HG03175 (cell line): Measurements from ENCODE around the gene PTOV1.
"Not testable (repeated sequence)": the region's sequence is repeated elsewhere in the genome, so short reads cannot be mapped to it uniquely, and the experiment has no call there.

ENCODE experiments used
- ATAC-seq: cut with Tn5 transposase; IDR thresholded peaks from one replicate; pipeline ENCODE4 v1.9.1; 2021; ENCODE audit warnings: mild to moderate bottlenecking, moderate library complexity; ENCODE audit not compliant: unreplicated experiment

Gene PTOV1

DNA sequence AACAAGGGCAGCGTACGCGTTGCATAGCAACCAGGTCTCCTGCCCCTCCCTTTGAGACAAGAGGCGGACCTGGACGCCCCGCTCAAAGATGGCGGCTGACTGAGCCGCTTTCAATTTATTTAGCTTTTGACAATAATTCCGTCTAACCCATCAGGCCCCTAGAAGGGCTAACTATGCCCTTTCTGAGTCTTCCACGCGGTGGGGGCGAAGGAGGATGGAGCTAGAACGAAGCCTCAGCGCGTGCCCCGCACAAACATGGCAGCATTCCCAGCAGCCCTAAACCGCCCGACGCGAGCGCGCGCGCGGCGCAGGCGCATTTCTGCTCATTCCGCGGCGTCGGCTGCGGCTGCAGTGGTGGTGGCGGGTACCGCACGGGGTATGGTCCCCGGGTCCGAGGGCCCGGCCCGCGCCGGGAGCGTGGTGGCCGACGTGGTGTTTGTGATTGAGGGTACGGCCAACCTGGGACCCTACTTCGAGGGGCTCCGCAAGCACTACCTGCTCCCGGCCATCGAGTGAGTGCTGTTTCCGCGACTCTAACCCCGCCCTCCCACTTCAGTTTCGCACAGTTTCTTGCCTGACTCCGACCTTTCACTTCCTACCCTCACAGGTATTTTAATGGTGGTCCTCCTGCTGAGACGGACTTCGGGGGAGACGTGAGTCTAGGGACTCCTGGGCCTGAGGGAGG is 32.9 kb upstream of the PTOV1 start, which contains the start of gene MED25:
MED25 (plus strand) TSS at position 326 of the 685 bp plus-strand sequence; CDS start at position 379, 53 bp downstream.
- ATAC-seq = peak; percentile 63

DNA sequence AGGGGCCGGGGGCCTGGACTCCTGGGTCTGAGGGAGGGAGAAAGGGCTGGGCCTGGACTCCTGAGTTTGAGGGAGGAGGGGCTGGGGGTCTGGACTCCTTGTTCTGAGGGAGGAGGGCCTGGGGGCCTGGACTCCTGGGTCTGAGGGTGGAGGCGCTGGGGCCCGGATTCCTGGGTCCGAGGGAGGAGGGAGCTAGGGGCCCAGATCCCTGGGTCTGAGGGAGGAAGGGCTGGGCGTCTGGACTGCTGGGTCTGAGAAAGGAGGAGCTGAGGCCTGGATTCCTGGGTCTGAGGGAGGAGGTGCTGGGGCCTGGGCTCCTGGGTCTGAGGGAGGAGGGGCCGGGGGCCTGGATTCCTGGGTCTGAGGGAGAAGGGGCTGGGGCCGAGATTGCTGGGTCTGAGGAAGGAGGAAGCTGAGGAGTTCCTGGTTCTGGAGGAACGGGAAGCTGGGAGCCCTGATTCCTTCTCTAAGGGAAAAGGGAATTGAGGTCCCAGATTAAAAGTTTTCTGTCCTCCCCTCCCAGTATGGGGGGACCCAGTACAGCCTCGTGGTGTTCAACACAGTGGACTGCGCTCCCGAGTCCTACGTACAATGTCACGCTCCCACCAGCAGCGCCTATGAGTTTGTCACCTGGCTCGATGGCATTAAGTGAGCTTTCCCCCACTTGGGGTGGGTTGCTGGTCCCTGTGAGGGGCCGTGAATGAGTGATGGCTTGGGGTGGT is 32.1 kb upstream of the PTOV1 start:
- no peak for ATAC-seq

DNA sequence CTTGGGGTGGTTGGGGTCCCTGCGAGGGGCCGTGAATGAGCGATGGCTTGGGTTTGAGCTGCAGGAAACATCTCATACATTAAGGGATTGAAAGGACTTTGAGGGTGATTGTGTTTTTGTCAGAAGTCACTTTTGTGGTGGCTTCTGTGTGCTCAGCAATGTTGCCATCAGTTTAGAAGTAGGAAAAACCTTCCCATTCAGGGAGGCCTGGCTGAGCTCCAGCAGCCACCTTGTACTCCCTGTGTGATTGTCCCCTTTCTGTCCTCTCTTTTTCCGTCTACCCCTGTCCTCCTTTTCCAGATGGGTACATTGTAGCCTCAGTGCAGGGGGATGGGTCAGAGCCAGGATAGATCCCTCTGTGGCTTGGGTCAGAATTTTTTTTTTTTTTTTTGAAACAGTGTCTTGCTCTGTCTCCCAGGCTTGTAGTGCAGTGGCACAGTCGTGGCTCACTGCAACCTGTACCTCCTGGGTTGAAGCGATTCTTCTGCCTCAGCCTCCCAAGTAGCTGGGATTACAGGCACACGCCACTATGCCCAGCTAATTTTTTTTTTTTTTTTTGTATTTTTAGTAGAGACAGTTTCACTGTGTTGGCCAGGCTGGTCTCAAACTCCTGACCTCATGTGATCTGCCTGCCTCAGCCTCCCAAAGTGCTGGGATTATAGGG is 31.4 kb upstream of the PTOV1 start:
- ATAC-seq = not testable (repeated sequence)

DNA sequence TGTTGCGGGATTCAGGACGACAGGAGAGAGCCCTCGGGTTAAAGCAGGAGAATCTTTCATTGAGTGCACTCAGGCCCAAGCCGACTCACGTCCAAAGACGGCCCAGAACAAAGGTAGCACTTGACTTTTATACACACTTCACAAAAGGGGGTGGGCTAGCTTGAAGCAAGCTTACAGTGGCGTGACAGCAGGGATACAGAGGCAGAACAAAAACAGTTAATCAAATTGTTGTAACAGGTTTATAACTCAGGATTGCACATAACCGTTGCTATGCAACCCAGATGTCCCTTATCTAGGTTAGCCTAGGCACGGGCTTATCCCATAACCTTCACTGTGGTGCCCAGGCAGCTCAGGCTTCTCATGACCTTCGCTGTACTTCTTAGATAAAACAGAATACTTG is 30.8 kb upstream of the PTOV1 start:
- ATAC-seq = no peak

DNA sequence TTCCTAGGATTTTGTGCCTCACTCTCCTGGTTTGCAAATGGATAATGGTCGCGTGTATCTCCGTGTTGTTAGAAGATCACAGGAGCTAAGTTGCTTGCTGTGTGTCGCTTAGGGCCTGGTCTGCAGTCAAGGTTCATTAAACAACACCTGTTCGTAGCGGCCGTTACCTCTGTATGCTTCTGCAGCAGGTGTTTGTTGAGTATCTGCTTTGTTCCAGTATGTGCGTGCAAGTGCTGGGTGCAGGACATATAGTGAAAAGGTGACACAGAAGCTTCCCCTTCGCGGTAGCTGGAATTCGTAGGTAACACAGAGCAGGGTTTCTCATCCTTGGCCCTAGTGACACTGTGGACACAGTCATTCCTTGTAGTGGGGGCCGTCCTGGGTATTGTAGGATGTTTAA is 27.5 kb upstream of the PTOV1 start:
- no peak for ATAC-seq

DNA sequence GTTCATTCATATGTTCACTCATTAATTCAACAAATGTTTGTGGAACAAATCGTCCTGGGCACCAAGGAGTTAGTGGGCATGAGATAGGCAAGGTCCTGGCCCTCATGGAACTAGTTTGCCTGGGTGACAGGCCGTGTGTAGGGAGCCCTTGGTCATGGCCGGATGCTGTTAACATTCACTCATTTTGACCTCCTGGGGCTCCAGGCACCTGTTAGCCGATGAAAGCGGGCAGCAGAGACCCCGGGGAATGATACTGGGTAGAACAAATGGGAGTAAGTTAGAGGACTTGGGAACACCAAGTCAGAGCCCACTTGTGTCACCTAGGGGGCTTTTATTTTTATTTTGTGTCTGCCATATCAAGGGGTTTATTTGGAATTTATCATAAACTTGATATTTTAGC is 26.3 kb upstream of the PTOV1 start:
- ATAC-seq = no peak

DNA sequence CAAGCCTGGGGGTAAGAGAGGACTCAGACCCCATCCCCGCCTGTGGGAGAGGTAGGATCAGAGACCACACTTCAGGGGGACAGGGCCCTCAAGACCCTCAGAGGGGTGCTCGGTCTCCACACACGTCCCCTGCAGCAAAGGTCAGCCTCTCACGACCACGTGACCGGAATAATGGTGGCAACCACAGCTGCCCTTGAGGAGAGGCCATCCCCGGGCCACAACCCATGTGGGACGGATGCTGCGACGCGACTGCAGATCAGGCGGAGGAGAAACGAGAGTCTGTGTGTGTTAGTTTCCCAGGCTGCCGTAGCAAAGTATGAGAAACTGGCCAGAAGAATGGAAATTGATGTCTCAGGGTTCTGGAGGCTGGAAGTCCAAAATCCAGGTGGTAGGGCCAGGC is 23.9 kb upstream of the PTOV1 start:
- no peak for ATAC-seq

DNA sequence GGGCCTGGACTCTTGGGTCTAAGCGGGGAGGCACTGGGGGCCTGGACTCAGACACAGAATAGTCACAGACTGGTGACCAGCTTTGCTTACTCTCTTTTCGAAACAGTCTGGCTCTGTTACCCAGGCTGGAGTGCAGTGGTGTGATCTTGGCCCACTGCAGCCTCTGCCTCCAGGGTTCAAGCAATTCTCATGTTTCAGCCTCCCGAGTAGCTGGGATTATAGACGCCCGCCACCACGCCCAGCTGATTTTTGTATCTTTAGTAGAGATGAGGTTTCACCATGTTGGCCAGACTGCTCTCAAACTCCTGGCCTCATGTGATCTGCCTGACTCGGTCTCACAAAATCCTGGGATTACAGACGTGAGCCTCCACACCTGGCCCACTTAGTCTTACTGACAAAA is 21.8 kb upstream of the PTOV1 start:
- ATAC-seq = no peak

DNA sequence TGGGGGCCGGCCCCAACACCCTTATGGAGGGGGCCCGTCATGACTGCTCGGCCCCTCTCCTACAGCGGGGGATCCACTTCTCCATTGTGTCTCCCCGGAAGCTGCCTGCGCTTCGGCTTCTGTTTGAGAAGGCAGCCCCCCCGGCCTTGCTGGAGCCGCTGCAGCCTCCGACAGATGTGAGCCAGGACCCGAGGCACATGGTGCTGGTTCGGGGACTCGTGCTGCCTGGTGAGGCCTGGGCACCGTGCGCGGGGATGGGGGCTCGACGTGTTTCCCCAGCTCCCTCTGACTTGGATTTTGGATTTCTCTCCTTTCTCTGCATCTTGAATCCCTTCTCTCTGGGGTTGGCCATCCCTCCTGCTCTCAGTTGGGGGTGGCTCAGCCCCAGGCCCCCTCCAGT is 21.2 kb upstream of the PTOV1 start:
- no peak for ATAC-seq

DNA sequence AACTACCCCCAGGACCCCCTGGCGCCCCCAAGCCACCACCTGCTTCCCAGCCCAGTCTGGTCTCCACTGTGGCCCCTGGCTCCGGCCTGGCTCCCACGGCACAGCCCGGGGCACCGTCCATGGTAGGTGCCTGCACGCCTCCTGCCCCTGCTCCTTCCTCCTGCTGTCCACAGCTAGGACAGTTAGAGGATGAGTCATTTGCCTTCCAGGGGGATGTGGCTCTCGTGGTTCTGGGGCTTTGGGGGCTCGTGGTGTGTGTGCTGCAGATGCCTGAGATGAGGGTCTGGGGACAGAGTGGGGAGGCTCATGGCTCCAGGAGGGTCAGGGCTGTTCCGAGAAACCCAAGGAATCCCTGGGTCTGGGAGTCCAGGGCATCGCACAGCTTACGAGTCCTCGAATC is 20.2 kb upstream of the PTOV1 start:
- ATAC-seq = no peak

DNA sequence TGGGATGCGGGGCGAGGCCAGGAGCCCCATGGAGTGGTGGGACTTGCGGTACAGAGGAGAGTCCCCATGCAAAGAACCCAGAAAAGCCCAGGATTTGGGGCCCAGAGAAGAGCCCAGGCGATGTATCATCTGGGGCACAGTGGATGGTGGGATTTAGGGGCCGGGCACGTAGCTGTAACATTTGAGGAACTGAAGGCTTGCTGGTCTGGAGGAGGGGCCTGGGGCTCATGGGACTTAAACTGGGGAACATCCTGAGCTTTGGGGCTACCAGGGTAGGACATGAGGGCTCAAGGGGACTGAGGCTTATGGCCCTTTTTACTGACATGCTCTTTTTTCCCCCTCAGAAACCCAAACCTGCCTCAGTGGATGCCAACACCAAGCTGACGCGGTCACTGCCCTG is 19.4 kb upstream of the PTOV1 start:
- ATAC-seq = no peak

DNA sequence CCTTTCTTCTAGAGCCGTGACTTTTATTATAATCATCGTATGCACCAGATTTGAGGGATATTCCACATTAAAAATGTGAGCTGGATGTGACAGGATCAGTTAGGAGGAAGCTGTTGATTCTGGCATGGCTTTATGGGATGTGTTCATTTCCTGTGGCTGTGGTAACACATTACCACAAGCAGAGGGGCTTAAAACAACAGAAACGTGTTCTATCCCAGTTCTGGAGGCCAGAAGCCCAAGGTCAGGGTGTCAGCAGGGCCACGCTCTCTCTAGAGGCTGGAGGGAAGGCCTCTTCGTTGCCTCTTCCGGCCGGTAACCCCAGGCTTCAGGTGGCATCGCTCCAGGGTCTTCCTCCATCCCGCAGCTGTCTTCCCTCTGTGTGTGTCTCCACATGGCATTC is 18.4 kb upstream of the PTOV1 start:
- ATAC-seq = no peak

DNA sequence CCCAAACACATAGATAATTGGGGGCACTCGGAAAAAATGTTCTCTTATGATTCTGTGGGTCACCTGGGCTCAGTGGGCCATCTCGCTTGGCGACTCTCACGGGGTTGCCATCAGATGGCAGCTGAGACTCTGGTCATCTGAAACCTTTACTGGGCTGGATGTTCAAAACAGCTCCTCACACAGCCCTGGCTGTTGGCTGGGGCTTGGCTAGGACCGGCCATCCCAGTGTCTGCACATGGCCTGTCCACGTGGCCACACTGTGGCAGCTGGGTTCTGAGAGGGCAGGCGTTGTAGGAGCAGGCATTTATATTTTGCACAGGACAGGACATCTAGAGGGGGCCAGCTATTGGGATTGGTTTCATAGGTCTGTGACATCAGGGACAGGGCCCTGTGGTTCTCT is 17.4 kb upstream of the PTOV1 start:
- no peak for ATAC-seq

DNA sequence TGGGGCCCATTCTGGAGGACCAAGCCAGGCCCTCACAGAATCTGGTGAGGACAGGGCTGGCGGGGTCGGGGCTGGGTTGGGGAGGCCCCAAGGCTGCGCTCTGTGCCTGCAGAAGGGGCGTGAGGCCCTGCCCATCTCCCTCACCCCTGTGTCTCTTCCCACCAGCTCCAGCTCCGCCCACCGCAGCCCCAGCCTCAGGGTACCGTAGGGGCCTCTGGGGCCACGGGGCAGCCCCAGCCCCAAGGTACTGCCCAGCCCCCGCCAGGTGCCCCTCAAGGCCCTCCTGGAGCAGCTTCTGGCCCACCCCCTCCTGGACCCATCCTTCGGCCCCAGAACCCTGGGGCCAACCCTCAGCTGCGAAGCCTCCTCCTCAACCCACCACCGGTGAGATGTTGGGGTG is 15.4 kb upstream of the PTOV1 start:
- no peak for ATAC-seq

DNA sequence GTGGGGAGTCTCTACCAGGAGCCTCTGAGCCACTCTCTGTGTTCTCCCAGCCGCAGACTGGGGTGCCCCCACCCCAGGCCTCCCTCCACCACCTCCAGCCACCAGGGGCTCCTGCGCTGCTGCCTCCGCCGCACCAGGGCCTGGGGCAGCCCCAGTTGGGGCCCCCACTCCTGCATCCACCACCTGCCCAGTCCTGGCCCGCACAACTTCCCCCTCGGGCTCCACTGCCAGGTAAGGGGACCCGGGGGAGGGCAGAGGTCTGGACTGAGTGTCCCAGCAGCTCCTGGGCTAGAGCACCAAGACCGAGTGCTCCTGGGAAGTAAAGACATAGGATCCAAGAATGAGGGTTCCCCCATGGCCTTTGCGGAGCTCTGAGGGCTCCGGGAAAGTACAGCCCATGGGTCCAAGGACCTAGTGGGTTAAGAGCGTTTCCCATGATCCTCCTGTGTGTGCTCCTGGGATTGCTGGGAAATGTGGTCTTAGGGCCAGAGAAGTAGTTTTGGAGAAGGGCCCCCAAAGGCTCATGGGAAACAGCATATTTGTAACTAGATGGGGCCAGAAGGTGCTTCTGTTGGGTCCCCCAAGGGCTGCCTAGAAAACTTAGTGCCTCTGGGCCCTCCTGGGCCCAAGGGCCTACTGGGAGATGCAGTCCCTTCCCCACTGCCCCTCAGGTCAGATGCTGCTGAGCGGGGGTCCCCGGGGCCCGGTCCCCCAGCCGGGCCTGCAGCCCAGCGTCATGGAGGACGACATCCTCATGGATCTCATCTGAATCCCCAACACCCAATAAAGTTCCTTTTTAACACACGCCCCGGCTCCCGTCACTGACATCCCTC is 14.6 kb upstream of the PTOV1 start:
- ATAC-seq = no peak

DNA sequence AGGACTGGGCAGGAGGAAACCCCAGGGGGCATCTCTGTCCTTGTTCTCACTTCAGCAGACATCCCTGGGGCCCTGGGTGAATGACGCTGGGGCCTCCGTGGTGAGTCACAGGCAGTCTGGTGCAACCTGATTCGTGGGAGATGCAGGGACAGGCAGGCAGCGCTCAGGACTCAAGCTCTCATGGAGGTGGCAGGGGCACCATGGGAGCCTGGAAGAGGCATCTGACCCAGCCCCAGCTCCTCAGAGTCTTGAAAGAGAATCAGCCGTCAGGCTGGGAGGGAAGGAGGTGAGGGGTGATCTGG is 14.0 kb upstream of the PTOV1 start:
- no peak for ATAC-seq

DNA sequence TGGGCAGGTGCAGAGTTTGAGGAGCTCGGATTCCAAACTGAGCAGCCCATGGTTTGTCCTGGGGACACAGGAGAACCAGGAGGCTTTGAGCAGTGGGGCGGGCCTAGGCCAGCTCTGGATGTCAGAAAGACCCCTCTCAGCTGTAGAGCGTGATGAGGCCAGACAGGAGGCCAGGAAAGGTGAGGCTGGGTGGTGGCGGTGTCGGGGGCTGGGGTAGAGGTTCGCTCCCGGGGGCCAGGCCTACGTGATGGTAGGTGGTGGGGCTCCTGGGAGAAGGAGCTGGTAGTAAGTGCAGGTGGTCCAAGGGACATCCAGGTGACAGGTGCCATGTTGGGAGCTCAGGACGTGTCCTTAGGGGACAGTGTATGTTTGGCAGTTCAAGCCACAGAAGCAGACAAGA is 13.5 kb upstream of the PTOV1 start:
- no peak for ATAC-seq

DNA sequence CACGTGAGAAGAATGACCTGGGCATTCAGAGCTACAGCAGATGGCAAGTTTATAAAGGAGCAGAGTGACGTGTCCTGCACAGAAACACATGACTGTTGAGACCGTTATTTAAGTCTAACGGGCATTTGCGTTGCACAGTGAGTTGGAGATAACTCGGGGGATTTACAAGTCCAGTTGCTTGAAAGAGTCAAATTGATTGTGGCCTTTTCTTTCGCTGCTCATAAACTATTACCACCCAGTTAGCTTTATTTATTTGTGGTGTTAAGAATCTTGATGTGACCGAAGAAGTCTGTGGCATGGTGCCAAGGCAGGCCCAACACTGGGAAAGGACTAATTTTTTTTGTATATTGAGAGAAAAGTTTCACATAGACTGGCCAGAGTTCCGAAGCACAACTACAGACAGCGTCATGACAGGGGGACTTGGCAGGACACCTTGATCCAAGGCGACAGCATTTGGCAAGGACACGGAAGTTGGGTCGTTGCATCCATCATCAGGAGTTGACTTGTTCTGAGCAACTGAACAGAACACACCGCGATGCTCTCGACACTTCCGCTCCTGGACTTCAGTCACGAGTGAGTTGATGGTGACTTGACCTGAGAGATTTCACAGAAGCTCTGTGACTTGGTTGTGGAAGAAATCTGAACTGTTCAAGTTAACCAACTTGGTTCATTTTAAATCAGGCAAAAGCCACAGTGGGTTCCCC is 11.9 kb upstream of the PTOV1 start:
- no peak for ATAC-seq

DNA sequence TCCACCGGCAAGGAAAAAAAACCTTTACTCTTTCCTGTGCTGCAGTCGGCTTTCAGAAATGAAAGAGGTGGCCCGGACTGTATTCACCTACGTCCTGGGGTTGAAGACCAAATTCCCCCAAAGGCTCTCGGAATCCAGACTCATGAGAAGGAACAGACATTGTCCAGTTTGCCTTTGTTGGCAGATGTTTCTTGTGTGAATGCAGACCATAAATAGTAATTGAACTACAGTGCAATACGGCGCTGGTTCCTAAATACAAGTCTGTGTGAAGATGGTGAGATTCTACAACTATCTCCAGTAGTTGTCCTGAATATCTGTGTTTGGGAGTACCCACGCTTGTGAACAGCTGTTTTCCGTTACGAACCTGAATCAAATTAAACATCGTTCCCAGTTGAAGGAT is 11.2 kb upstream of the PTOV1 start:
- ATAC-seq = no peak

DNA sequence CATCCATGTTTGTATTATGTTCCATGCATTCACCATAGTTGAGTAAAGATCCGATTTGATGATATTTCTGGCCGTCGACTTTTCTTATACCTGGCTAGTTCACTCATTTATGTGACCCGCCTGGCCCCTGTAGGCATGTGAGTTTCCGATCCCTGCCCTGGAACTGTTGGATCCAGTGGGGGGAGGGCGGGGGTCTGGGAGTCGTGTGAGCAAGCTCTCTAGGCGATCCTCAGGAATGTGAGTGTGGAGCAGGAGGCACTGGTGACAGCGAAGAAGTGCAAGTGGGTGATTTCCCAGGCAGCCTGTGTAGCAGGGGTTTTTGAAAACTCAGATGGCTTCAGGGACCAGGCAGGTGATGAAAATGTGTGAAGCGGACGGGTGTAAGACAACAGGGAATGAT is 10.6 kb upstream of the PTOV1 start:
- ATAC-seq = no peak

DNA sequence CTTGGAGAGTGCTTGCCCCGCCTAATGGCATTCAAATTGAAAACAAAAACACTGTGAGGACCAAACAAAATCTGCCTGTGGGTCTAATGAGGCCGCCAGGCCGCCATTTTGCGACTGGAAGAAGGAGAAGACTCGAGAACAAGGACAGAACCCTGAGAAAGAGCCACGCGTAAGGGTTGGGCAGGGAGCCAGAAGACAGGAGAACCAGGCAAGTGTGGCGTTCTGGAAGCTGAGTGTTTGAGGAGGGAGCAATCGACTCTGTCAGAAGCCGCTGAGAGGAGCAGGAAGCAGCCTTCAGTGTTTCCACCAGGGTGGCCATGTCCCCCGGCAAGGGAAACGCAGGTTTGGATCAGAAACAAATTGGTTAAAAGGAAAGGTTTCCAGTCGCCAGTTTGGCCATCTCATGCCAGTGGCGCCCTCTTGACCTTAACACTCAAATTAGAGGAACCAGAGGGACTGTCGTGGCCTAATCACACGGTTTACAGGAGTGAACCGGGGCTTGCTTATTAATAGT is 10.2 kb upstream of the PTOV1 start:
- no peak for ATAC-seq
